ENCODE measurements around the gene STN1. TPM values are rescaled to one million over a fixed set of nuclear protein-coding genes. Genes with fewer than 3 reads are reported as not detected.

STN1 gene
- total and polyA plus RNA-seq, 9 of the 15 experiments (the other 6 are each of a cell fraction or from before 2014, with no cell fraction given): 9.1 to 19.6 (median 13.8) TPM

GRCh38 chr10:103838862-103839518 lies 79.0 kb downstream of the STN1 start:
- Histone ChIP-seq H3K9ac (ENCODE audit: insufficient read depth in 1 of 2, low read depth in 2 of 2, low read length in 2 of 2) (no peak overlapping the region), H3K27me3 (ENCODE audit: control insufficient read depth in 2 of 2, insufficient read depth in 2 of 2, low read length in 2 of 2) (peaks cover 13 to 49% of the 10 kb centered on the region in 2 experiments; a peak in 4 of 5 replicates), H3K27ac (ENCODE audit: extremely low read depth, low read depth, low read length) (no peak overlapping the region), H2AFZ (ENCODE audit: low read depth, low read length) (no peak overlapping the region), H3K4me1 (replicated peaks in 1 of 2; ENCODE audit: control insufficient read depth in 2 of 2, insufficient read depth in 2 of 2, low read length in 2 of 2) (no peaks in the 10 kb centered on the region; a peak in 3 of 5 replicates), H3K36me3 (ENCODE audit: control insufficient read depth, insufficient read depth, low read length) (no peaks in the 10 kb centered on the region), H3K9me1 (ENCODE audit: control insufficient read depth, insufficient read depth, low read length) (no peaks in the 10 kb centered on the region), H3K4me2 (ENCODE audit: insufficient read depth, low read length) (no peak overlapping the region), H4K20me1 (replicated peaks; ENCODE audit: control insufficient read depth, insufficient read depth, low read length) (no peaks in the 10 kb centered on the region), H3K79me2 (ENCODE audit: control insufficient read depth, insufficient read depth, low read length) (no peaks in the 10 kb centered on the region), H3K9me3 (replicated peaks; ENCODE audit: control insufficient read depth, insufficient read depth, low read depth, low read length) (no peaks in the 10 kb centered on the region), H3K4me3 (no peak overlapping the region)
- BruUV-seq (replicated peaks): no TSS peak
- intact Hi-C loops (cut with micrococcal nuclease): no loop called here
- ATAC-seq: no peak
- CTCF ChIA-PET (ENCODE audit: low intra/inter-chr PET ratio): no interaction called here
- POLR2A ChIA-PET: interaction anchor here (0.6 kb wide), 1 partner anchor 142 kb away, joined by 3 read pairs; no protein-coding TSS in a partner anchor
- in situ Hi-C loops (cut with MboI): no loop called here
- WGBS (ENCODE audit: insufficient coverage, low coverage, missing lambda C conversion rate): 6% methylated on average over 12 of the region's 13 CpGs
- FAIRE-seq: no peak
- no peak for DNase-seq (ENCODE audit: extremely low read depth in 1 of 4, low spot score in 3 of 4)
- TF ChIP-seq ZNF395 (CRISPR knock-in tag; IDR thresholded peaks at IDR 0.05) (no peak), PCBP2 (IDR thresholded peaks at IDR 0.05; ENCODE audit: low read depth, low read length, poor library complexity, severe bottlenecking) (no peak), CBX2 (IDR thresholded peaks at IDR 0.05; ENCODE audit: insufficient read depth, low read length, poor library complexity, severe bottlenecking) (no peak), MAFK (IDR thresholded peaks at IDR 0.05; ENCODE audit: low read length) (no peak), MAX (CRISPR knock-in tag; IDR thresholded peaks at IDR 0.05) (no peak), HDAC3 (IDR thresholded peaks at IDR 0.05; ENCODE audit: borderline replicate concordance, partially characterized antibody) (no peak), CBX5 (IDR thresholded peaks at IDR 0.05; ENCODE audit: borderline replicate concordance, low read depth) (no peak), TOE1 (IDR thresholded peaks at IDR 0.05; ENCODE audit: borderline replicate concordance) (no peak), TOE1 (CRISPR knock-in tag; IDR thresholded peaks at IDR 0.05; ENCODE audit: borderline replicate concordance, low read depth) (no peak), CREBBP (IDR thresholded peaks at IDR 0.05; ENCODE audit: low read depth, low read length) (no peak), NELFE (IDR thresholded peaks at IDR 0.05; ENCODE audit: insufficient read depth, insufficient read length) (no peak), TCF7 (IDR thresholded peaks at IDR 0.05; ENCODE audit: borderline replicate concordance) (no peak), HDAC1 (IDR thresholded peaks at IDR 0.05) (no peak)
- TF ChIP-seq, protein P1, sequence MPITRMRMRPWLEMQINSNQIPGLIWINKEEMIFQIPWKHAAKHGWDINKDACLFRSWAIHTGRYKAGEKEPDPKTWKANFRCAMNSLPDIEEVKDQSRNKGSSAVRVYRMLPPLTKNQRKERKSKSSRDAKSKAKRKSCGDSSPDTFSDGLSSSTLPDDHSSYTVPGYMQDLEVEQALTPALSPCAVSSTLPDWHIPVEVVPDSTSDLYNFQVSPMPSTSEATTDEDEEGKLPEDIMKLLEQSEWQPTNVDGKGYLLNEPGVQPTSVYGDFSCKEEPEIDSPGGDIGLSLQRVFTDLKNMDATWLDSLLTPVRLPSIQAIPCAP (CRISPR knock-in tag; IDR thresholded peaks at IDR 0.05; ENCODE audit: borderline replicate concordance): no peak
- TF ChIP-seq, protein P2, sequence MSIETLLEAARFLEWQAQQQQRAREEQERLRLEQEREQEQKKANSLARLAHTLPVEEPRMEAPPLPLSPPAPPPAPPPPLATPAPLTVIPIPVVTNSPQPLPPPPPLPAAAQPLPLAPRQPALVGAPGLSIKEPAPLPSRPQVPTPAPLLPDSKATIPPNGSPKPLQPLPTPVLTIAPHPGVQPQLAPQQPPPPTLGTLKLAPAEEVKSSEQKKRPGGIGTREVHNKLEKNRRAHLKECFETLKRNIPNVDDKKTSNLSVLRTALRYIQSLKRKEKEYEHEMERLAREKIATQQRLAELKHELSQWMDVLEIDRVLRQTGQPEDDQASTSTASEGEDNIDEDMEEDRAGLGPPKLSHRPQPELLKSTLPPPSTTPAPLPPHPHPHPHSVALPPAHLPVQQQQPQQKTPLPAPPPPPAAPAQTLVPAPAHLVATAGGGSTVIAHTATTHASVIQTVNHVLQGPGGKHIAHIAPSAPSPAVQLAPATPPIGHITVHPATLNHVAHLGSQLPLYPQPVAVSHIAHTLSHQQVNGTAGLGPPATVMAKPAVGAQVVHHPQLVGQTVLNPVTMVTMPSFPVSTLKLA (conservative IDR thresholded peaks at IDR 0.05): no peak
- TF ChIP-seq, protein P3, sequence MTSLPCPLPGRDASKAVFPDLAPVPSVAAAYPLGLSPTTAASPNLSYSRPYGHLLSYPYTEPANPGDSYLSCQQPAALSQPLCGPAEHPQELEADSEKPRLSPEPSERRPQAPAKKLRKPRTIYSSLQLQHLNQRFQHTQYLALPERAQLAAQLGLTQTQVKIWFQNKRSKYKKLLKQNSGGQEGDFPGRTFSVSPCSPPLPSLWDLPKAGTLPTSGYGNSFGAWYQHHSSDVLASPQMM (CRISPR knock-in tag; IDR thresholded peaks at IDR 0.05): no peak

Measured in K562 (cell line).